HepG2 (cell line): ENCODE measurements around the gene GSC2. TPM values are rescaled to one million over a fixed set of nuclear protein-coding genes. Genes with fewer than 3 reads are reported as not detected.

Source experiments
- ATAC-seq: fragments of 200-7000 bp; cut with Tn5 transposase; 3 replicates; pipeline ENCODE4 v1.9.1; 2020; ENCODE audit warnings: mild to moderate bottlenecking, moderate library complexity
- BruUV-seq: library from RNA; stranded (reverse); fragments of 400-500 nt; replicated peaks from 2 replicates; lab custom pipeline; 2021; lab: Mats Ljungman, UMichigan
- CTCF ChIA-PET: fragments of 300-600 bp; formaldehyde crosslinking; extraction: SDS; loops from one replicate; lab custom pipeline; 2021; ENCODE audit warnings: low total read pairs, inconsistent platforms, low intra/inter-chr PET ratio; lab: Yijun Ruan, JAX
- POLR2A ChIA-PET: fragments of 350-600 bp; sonication (Branson Sonifier 250); formaldehyde crosslinking; loops from one replicate; lab custom pipeline; 2020; ENCODE audit warnings: antibody characterized with exemption, inconsistent platforms; lab: Yijun Ruan, JAX
- DNase-seq: peaks from one replicate; pipeline ENCODE4 v3.0.0-alpha.2; 2015; ENCODE audit warnings: low spot score
- FAIRE-seq: peaks from 3 replicates; lab custom pipeline; 2011; peaks lifted over from hg19 to GRCh38; lab: Jason Lieb, UNC
- H2AFZ ChIP-seq: one replicate; pipeline ENCODE4 v1.6.1; 2011; ENCODE audit warnings: low read length, inconsistent platforms
- H3K27ac ChIP-seq: fragments of 300-600 bp; 3 replicates; pipeline ENCODE4 v1.8.0; 2011; ENCODE audit warnings: mixed run types, mild to moderate bottlenecking, mixed read lengths, low read length, inconsistent platforms; ENCODE audit not compliant: insufficient read depth; ENCODE audit errors: extremely low read length
- H3K27me3 ChIP-seq, 2 experiments: fragments of 200-600 bp in 1 of 2; 2 replicates in 1 of 2; 3 replicates in 1 of 2; pipeline versions ENCODE4 v1.6.0 to v1.8.0; 2011; ENCODE audit warnings: low read length in 2 of 2, mild to moderate bottlenecking in 2 of 2, moderate library complexity in 2 of 2, inconsistent platforms in 1 of 2; ENCODE audit not compliant: insufficient read depth in 2 of 2, control insufficient read depth in 1 of 2
- H3K36me3 ChIP-seq, 2 experiments: fragments of 200-600 bp in 1 of 2; replicated peaks in 1 of 2; 2 replicates in 1 of 2; 3 replicates in 1 of 2; pipeline versions ENCODE4 v1.5.1 to v1.8.0; 2011; ENCODE audit warnings: low read length in 2 of 2, inconsistent platforms in 1 of 2; ENCODE audit not compliant: insufficient read depth in 2 of 2, control insufficient read depth in 1 of 2
- H3K4me1 ChIP-seq: 2 replicates; pipeline ENCODE4 v1.5.1; 2012; ENCODE audit warnings: low read length, inconsistent platforms; ENCODE audit not compliant: insufficient read depth
- H3K4me2 ChIP-seq: 2 replicates; pipeline ENCODE4 v1.6.0; 2011; ENCODE audit warnings: low read depth, low read length, inconsistent platforms
- H3K4me3 ChIP-seq, 3 experiments: fragments of 200-600 bp in 1 of 3; sonication (generic), shearing (Covaris generic) in 1 of 3; replicated peaks in 1 of 3; 2 replicates each; pipeline ENCODE4 v1.5.1; 2011 to 2016; ENCODE audit warnings: low read length in 3 of 3, inconsistent platforms in 2 of 3, low read depth in 2 of 3, mild to moderate bottlenecking in 2 of 3, control low read depth in 1 of 3, mixed read lengths in 1 of 3; ENCODE audit not compliant: insufficient read depth in 1 of 3
- H3K79me2 ChIP-seq: one replicate; pipeline ENCODE4 v1.6.1; 2011; ENCODE audit warnings: low read length, inconsistent platforms; ENCODE audit not compliant: insufficient read depth
- H3K9ac ChIP-seq: 2 replicates; pipeline ENCODE4 v1.6.0; 2011; ENCODE audit warnings: mild to moderate bottlenecking, low read depth, low read length, inconsistent platforms; ENCODE audit not compliant: insufficient read depth
- H3K9me3 ChIP-seq: 2 replicates; pipeline ENCODE4 v1.5.1; 2012; ENCODE audit warnings: mild to moderate bottlenecking, low read length
- H4K20me1 ChIP-seq: 2 replicates; pipeline ENCODE4 v1.6.0; 2011; ENCODE audit warnings: inconsistent platforms, mild to moderate bottlenecking, low read length, moderate library complexity; ENCODE audit not compliant: insufficient read depth
- E2F1 ChIP-seq: sonication (generic); formaldehyde crosslinking; IDR thresholded peaks from 2 replicates; pipeline ENCODE4 v1.5.0; 2020; ENCODE audit warnings: missing genetic modification reagents
- HOXA7 ChIP-seq: sonication (generic); formaldehyde crosslinking; IDR thresholded peaks from 2 replicates; pipeline ENCODE4 v1.8.1; 2022; ENCODE audit warnings: mild to moderate bottlenecking, missing genetic modification reagents, moderate library complexity
- NFE2 ChIP-seq: sonication (generic); formaldehyde crosslinking; IDR thresholded peaks from 2 replicates; pipeline ENCODE4 v1.4.0; 2020; ENCODE audit warnings: missing genetic modification reagents
- NONO ChIP-seq, 2 experiments: fragments of 450-650 bp in 1 of 2; sonication (generic) in 1 of 2; formaldehyde crosslinking in 1 of 2; IDR thresholded peaks in 1 of 2; conservative IDR thresholded peaks in 1 of 2; 2 replicates each; pipeline versions ENCODE4 v1.6.1 to v1.8.0; 2017 to 2022; ENCODE audit warnings: mild to moderate bottlenecking in 1 of 2, missing genetic modification reagents in 1 of 2, moderate library complexity in 1 of 2
- NR2F6 ChIP-seq, 2 experiments: IDR thresholded peaks; 2 replicates each; pipeline ENCODE4 v1.6.1; 2016; ENCODE audit warnings: antibody characterized with exemption in 1 of 2, mild to moderate bottlenecking in 1 of 2
- PRMT3 ChIP-seq: sonication (generic); formaldehyde crosslinking; IDR thresholded peaks from 2 replicates; pipeline ENCODE4 v1.8.1; 2022; ENCODE audit warnings: low read depth, mild to moderate bottlenecking, moderate library complexity, missing genetic modification reagents, borderline replicate concordance
- SOX6 ChIP-seq, 2 experiments: fragments of 450-650 bp in 1 of 2; sonication (generic) in 1 of 2; formaldehyde crosslinking in 1 of 2; IDR thresholded peaks; 2 replicates each; pipeline versions ENCODE4 v1.4.0 to v1.6.1; 2017 to 2020; ENCODE audit warnings: antibody characterized with exemption in 1 of 2, mild to moderate bottlenecking in 1 of 2, missing genetic modification reagents in 1 of 2
- TFDP2 ChIP-seq: sonication (generic); formaldehyde crosslinking; IDR thresholded peaks from 2 replicates; pipeline ENCODE4 v1.4.0; 2020; ENCODE audit warnings: missing genetic modification reagents
- THYN1 ChIP-seq: sonication (generic); formaldehyde crosslinking; IDR thresholded peaks from 2 replicates; pipeline ENCODE4 v1.8.1; 2023; ENCODE audit warnings: low read depth, mild to moderate bottlenecking, moderate library complexity, missing genetic modification reagents, borderline replicate concordance
- TSC22D2 ChIP-seq: sonication (generic); formaldehyde crosslinking; IDR thresholded peaks from 2 replicates; pipeline ENCODE4 v1.5.1; 2020; ENCODE audit warnings: missing genetic modification reagents, mild to moderate bottlenecking, borderline replicate concordance
- ZBTB44 ChIP-seq: sonication (generic); formaldehyde crosslinking; IDR thresholded peaks from 2 replicates; pipeline ENCODE4 v1.4.0; 2020; ENCODE audit warnings: missing genetic modification reagents
- ZNF275 ChIP-seq: sonication (generic); formaldehyde crosslinking; IDR thresholded peaks from 2 replicates; pipeline ENCODE4 v1.8.0; 2022; ENCODE audit warnings: missing genetic modification reagents, mild to moderate bottlenecking, inconsistent platforms, borderline replicate concordance
- ZNF383 ChIP-seq: sonication (generic); formaldehyde crosslinking; IDR thresholded peaks from 2 replicates; pipeline ENCODE4 v1.4.0; 2020; ENCODE audit warnings: missing genetic modification reagents, mild to moderate bottlenecking, borderline replicate concordance
- WGBS: methylation state at CpG from one replicate; pipeline ENCODE4 v1.1.6; 2017; ENCODE audit warnings: low lambda C conversion rate; 5-methylcytosine and 5-hydroxymethylcytosine counted together
- in situ Hi-C: cut with HindIII; loops from 2 replicates; pipeline ENCODE4 v1.10.0; 2017; ENCODE audit warnings: low pct_unique_long_range_greater_than_20kb; ENCODE audit not compliant: extremely low pct_ligation_motif_present
- intact Hi-C: fragments of 100-400 bp; cut with micrococcal nuclease; formaldehyde crosslinking; loops from one replicate; pipeline ENCODE4 v1.10.0; 2022; ENCODE audit not compliant: unreplicated experiment
- polyA plus RNA-seq, 8 experiments: library from polyadenylated mRNA; depleted of rRNA in 3 of 8; stranded (reverse) in 7 of 8; unstranded in 1 of 8; fragments of >200 nt; fragmentation: Illumina TruSeq in 4 of 8; extraction: Trizol in 4 of 8; gene quantifications; 2 replicates each; pipeline versions ENCODE4 v1.2.1 to v1.2.3, GENCODE V29; 2011 to 2016; ENCODE audit warnings: low read depth in 4 of 8, missing spikeins in 1 of 8, mixed read lengths in 1 of 8; ENCODE audit not compliant: insufficient read depth in 1 of 8
- total RNA-seq, 5 experiments: library from RNA; depleted of rRNA; stranded (reverse); fragments of >200 nt; fragmentation: Illumina TruSeq; extraction: Trizol; gene quantifications; 2 replicates each; pipeline ENCODE4 v1.2.3, GENCODE V29; 2016; ENCODE audit warnings: low read depth in 1 of 5

Gene GSC2
- total and polyA plus RNA-seq, 2 of the 13 experiments (the other 11 are each of a cell fraction or from before 2014, with no cell fraction given): not detected

GRCh38 chr22:19139001-19139356, 11.1 kb downstream of the GSC2 start:
- WGBS: 100% methylated on average over 1 of the region's 9 CpGs
- FAIRE-seq (no peak), DNase-seq (no peak), ATAC-seq (no peak)
- Histone ChIP-seq H3K9me3 (no peaks in the 10 kb centered on the region), H3K4me2 (no peak overlapping the region), H4K20me1 (no peaks in the 10 kb centered on the region), H3K27ac (no peak overlapping the region), H3K4me1 (peaks cover 7% of the 10 kb centered on the region), H2AFZ (no peak overlapping the region), H3K79me2 (peaks cover 9% of the 10 kb centered on the region), H3K36me3 (peaks cover 21 to 69% of the 10 kb centered on the region in 2 experiments; a peak in 4 of 5 replicates), H3K27me3 (no peaks in the 10 kb centered on the region; a peak in 1 of 5 replicates), H3K9ac (no peak overlapping the region), H3K4me3 (no peak overlapping the region)
- in situ Hi-C loops: no loop called here
- TF ChIP-seq SOX6 (IDR thresholded peaks at IDR 0.05) (no peak), SOX6 (CRISPR knock-in tag; IDR thresholded peaks at IDR 0.05) (no peak), ZNF275 (CRISPR knock-in tag) (no peak), HOXA7 (no peak), ZNF383 (CRISPR knock-in tag) (no peak), E2F1 (CRISPR knock-in tag) (no peak), TSC22D2 (no peak), NONO (IDR thresholded peaks at IDR 0.05) (no peak), NONO (CRISPR knock-in tag; conservative IDR thresholded peaks at IDR 0.05) (no peak), ZBTB44 (no peak), PRMT3 (CRISPR knock-in tag) (no peak), TFDP2 (CRISPR knock-in tag) (no peak), THYN1 (CRISPR knock-in tag) (no peak), NR2F6 (IDR thresholded peaks at IDR 0.05) (no peak), NR2F6 (CRISPR knock-in tag; IDR thresholded peaks at IDR 0.05) (no peak), NFE2 (CRISPR knock-in tag) (no peak)
- no TSS peak for BruUV-seq
- intact Hi-C loops: no loop called here
- ChIA-PET CTCF (no interaction called here), POLR2A (interaction anchor here (0.6 kb wide), 1 partner anchor 16 kb away, joined by 3 read pairs; no protein-coding TSS in a partner anchor)
